CD4-positive, CD25-positive, alpha-beta regulatory T cell (primary cell): ENCODE measurements around the gene NSMCE1. TPM values are rescaled to one million over a fixed set of nuclear protein-coding genes. Genes with fewer than 3 reads are reported as not detected.

ENCODE experiments used
- ATAC-seq, 2 donors: fragments of 150-1000 bp; cut with Tn5 transposase; one replicate each; pipeline ENCODE4 v1.10.0; 2021; ENCODE audit warnings: low read depth in 2 of 2, moderate number of reproducible peaks in 2 of 2, moderate library complexity in 1 of 2
- DNase-seq, 3 donors: peaks; one replicate each; pipeline versions ENCODE4 v3.0.0 to v3.0.0-alpha.2; 2012 to 2022; ENCODE audit warnings: mixed read lengths in 1 of 3
- H3K27ac ChIP-seq: one replicate; pipeline ENCODE4 v1.7.0; 2013; ENCODE audit warnings: mild to moderate bottlenecking, low read length; ENCODE audit not compliant: insufficient read depth, poor library complexity, severe bottlenecking
- H3K27me3 ChIP-seq: one replicate; pipeline ENCODE4 v1.7.0; 2013; ENCODE audit warnings: low read length; ENCODE audit not compliant: control insufficient read depth, insufficient read depth
- H3K36me3 ChIP-seq: one replicate; pipeline ENCODE4 v1.7.0; 2013; ENCODE audit warnings: mild to moderate bottlenecking, low read length, moderate library complexity; ENCODE audit not compliant: control insufficient read depth, insufficient read depth
- H3K4me1 ChIP-seq: 2 replicates; pipeline ENCODE4 v1.7.0; 2013; ENCODE audit warnings: mild to moderate bottlenecking, low read length; ENCODE audit not compliant: insufficient read depth, control insufficient read depth, poor library complexity, severe bottlenecking
- H3K4me3 ChIP-seq: one replicate; pipeline ENCODE4 v1.7.0; 2013; ENCODE audit warnings: low read depth, mild to moderate bottlenecking, low read length, moderate library complexity
- H3K9me3 ChIP-seq, 2 experiments: 1 replicate in 1 of 2; 2 replicates in 1 of 2; pipeline ENCODE4 v1.7.0; 2013; ENCODE audit warnings: low read length in 2 of 2, mild to moderate bottlenecking in 1 of 2, moderate library complexity in 1 of 2; ENCODE audit not compliant: control insufficient read depth in 2 of 2
- H3K27ac Mint-ChIP-seq, 3 donors: one replicate each; pipeline ENCODE4 v1.8.0; 2020 to 2022; ENCODE audit warnings: mild to moderate bottlenecking in 3 of 3, mixed read lengths in 3 of 3, moderate library complexity in 2 of 3
- H3K27me3 Mint-ChIP-seq: one replicate; pipeline ENCODE4 v1.8.0; 2022; ENCODE audit warnings: mild to moderate bottlenecking, mixed read lengths
- H3K36me3 Mint-ChIP-seq: one replicate; pipeline ENCODE4 v1.8.0; 2020; ENCODE audit warnings: mixed read lengths
- H3K4me1 Mint-ChIP-seq, 4 donors: one replicate each; pipeline ENCODE4 v1.8.0; 2020 to 2022; ENCODE audit warnings: mixed read lengths in 4 of 4, mild to moderate bottlenecking in 1 of 4
- H3K4me3 Mint-ChIP-seq, 4 donors: one replicate each; pipeline ENCODE4 v1.8.0; 2020 to 2022; ENCODE audit warnings: mild to moderate bottlenecking in 4 of 4, mixed read lengths in 4 of 4, moderate library complexity in 3 of 4
- H3K9me3 Mint-ChIP-seq, 7 donors: one replicate each; pipeline ENCODE4 v1.8.0; 2020 to 2022; ENCODE audit warnings: mixed read lengths in 7 of 7, mild to moderate bottlenecking in 3 of 7, moderate library complexity in 2 of 7
- polyA plus RNA-seq, 4 donors: library from polyadenylated mRNA; unstranded; fragments of 300-500 nt; fragmentation: Illumina TruSeq; gene quantifications; one replicate each; pipeline ENCODE4 v1.2.3, GENCODE V29; 2021
- total RNA-seq: library from RNA; stranded (reverse); gene quantifications from one replicate; pipeline ENCODE4 v1.2.3, GENCODE V29; 2022

NSMCE1 gene
- total and polyA plus RNA-seq, 5 donors from 2014 or later, result 40.0 to 156 (median 131) TPM

- Histone ChIP-seq H3K27me3 (no peaks in the 10 kb centered on the region), H3K4me1 (peaks cover 55% of the 10 kb centered on the region), H3K27ac (peak overlapping the region; percentile 94), H3K4me3 (peak overlapping the region; percentile 91), H3K9me3 (no peaks in the 10 kb centered on the region), H3K36me3 (no peaks in the 10 kb centered on the region)
- Mint-ChIP-seq H3K4me3 (peak overlapping the region; percentile 85 to 99 (median 95)), H3K9me3 (no peaks in the 10 kb centered on the region), H3K27ac (peak overlapping the region; percentile 91 to 97 (median 97)), H3K4me1 (peaks cover 23 to 56% (median 44%) of the 10 kb centered on the region in 4 donors), H3K36me3 (peaks cover 4% of the 10 kb centered on the region), H3K27me3 (peaks cover 9% of the 10 kb centered on the region)
- ATAC-seq (no peak), DNase-seq (peak; percentile 39 to 86 (median 45))
Observed at GRCh38 chr16:27314161-27314723, 45.7 kb upstream of the NSMCE1 start.

GRCh38 chr16:27313422-27314160 is 45.0 kb upstream of the NSMCE1 start, which contains the start of gene IL4R:
Gene IL4R (plus strand): TSS chr16:27313974. CDS start chr16:27340204, 26,230 bp downstream.
- DNase-seq, result peak; percentile 50 to 74 (median 63)
- no peaks in the 10 kb centered on the region for H3K9me3 ChIP-seq
- Mint-ChIP-seq H3K4me3 (peak within 1 kb of the TSS; percentile 89 to 99 (median 95)), H3K9me3 (no peaks in the 10 kb centered on the region), H3K36me3 (no peaks in the 10 kb centered on the region), H3K4me1 (peaks cover 17 to 49% (median 38%) of the 10 kb centered on the region in 4 donors), H3K27me3 (peaks cover 9% of the 10 kb centered on the region), H3K27ac (peak within 1 kb of the TSS; percentile 91 to 100 (median 97))
- peak within 1 kb of the TSS; percentile 91 for H3K4me3 ChIP-seq
- H3K27ac ChIP-seq, result peak within 1 kb of the TSS; percentile 94
- peaks cover 48% of the 10 kb centered on the region for H3K4me1 ChIP-seq
- no peaks in the 10 kb centered on the region for H3K27me3 ChIP-seq
- ATAC-seq, result peak; percentile 16 to 30
- no peaks in the 10 kb centered on the region for H3K36me3 ChIP-seq

DNA sequence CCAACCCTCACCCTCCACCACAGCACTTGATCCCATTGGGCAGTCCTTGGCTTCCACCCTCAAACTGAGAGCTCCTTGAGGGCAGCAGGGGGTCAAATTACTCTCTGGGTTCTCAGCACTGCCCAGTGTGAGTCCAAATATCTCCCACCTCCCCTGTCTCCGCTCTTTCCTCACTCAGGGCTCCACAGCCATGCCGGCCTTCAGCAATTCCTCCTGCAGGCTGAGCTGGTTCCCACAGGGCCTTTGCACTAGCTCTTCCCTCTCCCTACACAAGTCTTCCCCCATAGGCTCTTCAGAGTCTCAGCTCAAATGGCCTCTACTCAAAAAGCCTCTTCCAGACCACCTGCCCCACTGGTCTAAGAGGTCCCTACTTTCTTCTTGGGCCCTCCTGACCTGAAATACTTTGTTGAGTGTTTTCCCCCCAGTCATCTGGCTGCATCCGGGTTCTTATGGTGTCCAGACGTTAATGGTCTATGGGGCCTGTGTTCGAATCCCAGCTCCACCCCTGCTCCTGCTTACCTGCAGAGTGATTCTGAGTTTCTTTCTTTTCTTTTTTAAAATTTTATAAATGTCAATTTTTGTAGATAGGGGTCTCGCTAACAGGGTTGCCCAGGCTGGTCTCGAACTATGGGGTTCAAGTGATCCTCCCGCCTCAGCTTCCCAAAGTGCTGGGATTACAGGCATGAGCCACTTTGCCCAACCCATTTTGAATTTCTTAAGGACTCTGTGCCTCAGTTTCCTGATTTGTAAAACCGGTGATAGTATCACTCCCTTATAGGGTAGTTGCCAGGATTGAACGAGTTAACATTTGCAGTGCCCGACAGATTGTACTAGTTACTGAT is 44.2 kb upstream of the NSMCE1 start:
- no peak for ATAC-seq
- no peaks in the 10 kb centered on the region for H3K36me3 Mint-ChIP-seq

DNA sequence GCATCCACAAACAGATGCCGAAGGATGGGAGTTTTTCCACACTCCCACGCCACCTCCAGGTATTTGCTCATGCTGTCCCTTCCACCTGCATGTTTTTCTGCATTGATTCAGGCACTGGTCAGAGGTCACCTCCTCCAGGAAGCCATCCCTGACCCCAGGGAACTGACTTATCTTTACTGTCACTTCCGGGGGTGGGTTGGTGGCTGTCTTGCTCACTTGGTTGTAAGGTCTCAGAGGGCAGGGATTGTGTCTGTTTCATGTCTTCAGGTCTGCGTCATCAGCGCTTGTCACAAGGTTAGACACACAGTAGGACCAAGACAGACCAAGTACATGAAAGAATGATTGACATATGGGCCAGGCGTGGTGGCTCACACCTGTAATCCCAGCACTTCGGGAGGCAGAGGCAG is 43.3 kb upstream of the NSMCE1 start:
- ATAC-seq (no peak), DNase-seq (no peak)
- peaks cover 31% of the 10 kb centered on the region for H3K4me1 ChIP-seq
- peak overlapping the region; percentile 74 to 92 (median 88) for H3K4me3 Mint-ChIP-seq
- H3K27me3 Mint-ChIP-seq, result peaks cover 9% of the 10 kb centered on the region
- no peaks in the 10 kb centered on the region for H3K27me3 ChIP-seq
- no peaks in the 10 kb centered on the region for H3K9me3 Mint-ChIP-seq
- peaks cover 12 to 32% (median 22%) of the 10 kb centered on the region in 4 donors for H3K4me1 Mint-ChIP-seq
- no peak overlapping the region for H3K27ac ChIP-seq
- H3K27ac Mint-ChIP-seq, result peak overlapping the region in 1 of 3 donors; percentile 13
- H3K36me3 ChIP-seq, result no peaks in the 10 kb centered on the region
- H3K36me3 Mint-ChIP-seq, result no peaks in the 10 kb centered on the region
- H3K9me3 ChIP-seq, result no peaks in the 10 kb centered on the region
- H3K4me3 ChIP-seq, result no peak overlapping the region

More for the DNA sequence above, 44.2 kb upstream of the NSMCE1 start:
- peak overlapping the region; percentile 76 to 92 (median 92) for H3K27ac Mint-ChIP-seq
- no peaks in the 10 kb centered on the region for H3K9me3 ChIP-seq
- H3K27me3 ChIP-seq, result no peaks in the 10 kb centered on the region
- H3K27me3 Mint-ChIP-seq, result peaks cover 9% of the 10 kb centered on the region
- no peak overlapping the region for H3K27ac ChIP-seq
- H3K4me1 ChIP-seq, result peaks cover 40% of the 10 kb centered on the region
- no peaks in the 10 kb centered on the region for H3K9me3 Mint-ChIP-seq
- DNase-seq, result no peak
- peak overlapping the region; percentile 88 to 92 (median 90) for H3K4me3 Mint-ChIP-seq
- H3K36me3 ChIP-seq, result no peaks in the 10 kb centered on the region
- peak overlapping the region; percentile 76 for H3K4me3 ChIP-seq
- H3K4me1 Mint-ChIP-seq, result peaks cover 12 to 41% (median 30%) of the 10 kb centered on the region in 4 donors

GRCh38 chr16:27311448-27311830 is 42.9 kb upstream of the NSMCE1 start:
- Mint-ChIP-seq H3K9me3 (peaks cover 0 to 3% (median 0%) of the 10 kb centered on the region in 7 donors), H3K36me3 (peaks cover 5% of the 10 kb centered on the region), H3K27me3 (peaks cover 13% of the 10 kb centered on the region), H3K4me3 (peak overlapping the region in 2 of 4 donors; percentile 16 to 88), H3K27ac (no peak overlapping the region), H3K4me1 (peaks cover 12 to 28% (median 18%) of the 10 kb centered on the region in 4 donors)
- DNase-seq (no peak), ATAC-seq (no peak)
- Histone ChIP-seq H3K36me3 (no peaks in the 10 kb centered on the region), H3K4me3 (no peak overlapping the region), H3K4me1 (peaks cover 27% of the 10 kb centered on the region), H3K27ac (no peak overlapping the region), H3K27me3 (no peaks in the 10 kb centered on the region), H3K9me3 (no peaks in the 10 kb centered on the region)

DNA sequence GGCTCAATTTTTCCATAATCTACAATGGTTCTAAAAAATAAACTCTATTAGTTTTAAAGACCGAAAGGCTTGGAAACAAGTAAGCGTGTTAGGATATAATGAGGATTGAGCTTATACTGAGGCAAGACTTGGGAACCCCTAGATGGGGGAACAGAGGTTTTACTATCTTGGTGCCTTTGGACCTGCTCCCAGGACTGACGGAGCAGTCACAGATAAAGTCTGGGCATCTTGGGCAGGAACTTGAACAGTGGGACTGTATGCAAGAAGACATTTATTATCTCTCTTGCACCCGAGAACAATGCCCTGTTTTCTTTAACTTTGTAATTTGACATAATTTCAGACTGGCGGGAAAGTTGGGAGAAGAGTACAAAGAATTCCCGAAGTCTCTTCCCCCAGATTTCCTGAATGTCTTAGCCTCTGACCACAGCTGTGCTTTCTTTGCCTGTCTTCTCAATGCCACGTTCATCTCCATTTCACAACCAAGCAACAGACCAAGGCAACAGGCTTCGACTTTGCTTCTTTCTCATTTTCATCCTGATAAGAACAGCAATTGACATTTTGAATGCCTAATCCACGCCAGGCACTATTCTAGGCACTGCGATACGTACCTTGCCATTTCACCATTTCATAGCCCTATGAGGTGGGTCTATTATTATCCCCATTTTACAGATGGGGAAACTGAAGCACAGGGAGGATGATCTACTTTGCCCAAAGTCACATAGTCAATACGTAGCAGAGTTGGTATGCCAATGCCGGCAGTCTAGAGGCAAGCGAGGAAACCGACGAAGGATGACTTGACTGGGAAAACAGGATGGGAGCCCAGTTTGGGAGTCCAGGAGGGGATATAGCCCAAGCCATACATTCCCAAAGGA is 42.2 kb upstream of the NSMCE1 start:
- H3K36me3 Mint-ChIP-seq, result peaks cover 5% of the 10 kb centered on the region
- H3K4me3 Mint-ChIP-seq, result peak overlapping the region in 2 of 4 donors; percentile 16 to 88
- H3K27ac ChIP-seq, result no peak overlapping the region
- H3K4me1 Mint-ChIP-seq, result peaks cover 10 to 21% (median 13%) of the 10 kb centered on the region in 4 donors
- H3K27me3 Mint-ChIP-seq, result peaks cover 13% of the 10 kb centered on the region
- no peaks in the 10 kb centered on the region for H3K36me3 ChIP-seq
- peaks cover 0 to 5% (median 0%) of the 10 kb centered on the region in 7 donors for H3K9me3 Mint-ChIP-seq
- DNase-seq (no peak), ATAC-seq (no peak)
- peaks cover 20% of the 10 kb centered on the region for H3K4me1 ChIP-seq
- H3K27ac Mint-ChIP-seq, result no peak overlapping the region
- no peaks in the 10 kb centered on the region for H3K27me3 ChIP-seq
- H3K9me3 ChIP-seq, result no peaks in the 10 kb centered on the region
- H3K4me3 ChIP-seq, result no peak overlapping the region

- no peak for ATAC-seq
- H3K9me3 Mint-ChIP-seq, result peaks cover 0 to 7% (median 0%) of the 10 kb centered on the region in 7 donors
- peaks cover 6 to 12% (median 7%) of the 10 kb centered on the region in 4 donors for H3K4me1 Mint-ChIP-seq
- peak overlapping the region in 1 of 4 donors; percentile 14 for H3K4me3 Mint-ChIP-seq
- no peaks in the 10 kb centered on the region for H3K36me3 ChIP-seq
- no peak for DNase-seq
- no peak overlapping the region for H3K27ac Mint-ChIP-seq
- peaks cover 22% of the 10 kb centered on the region for H3K27me3 Mint-ChIP-seq
- peaks cover 5% of the 10 kb centered on the region for H3K36me3 Mint-ChIP-seq
- H3K9me3 ChIP-seq, result no peaks in the 10 kb centered on the region
- no peak overlapping the region for H3K4me3 ChIP-seq
- H3K27ac ChIP-seq, result no peak overlapping the region
- peaks cover 6% of the 10 kb centered on the region for H3K4me1 ChIP-seq
- no peaks in the 10 kb centered on the region for H3K27me3 ChIP-seq
Observed at GRCh38 chr16:27308792-27309191, 40.2 kb upstream of the NSMCE1 start.
